Stimulated activated naive CD8-positive, alpha-beta T cell treated with anti-CD3 and anti-CD28 coated beads, Interleukin-15, Interleukin-2, amounts not matched to agents 100 ng/mL and 50 ng/mL, for 24 hours (primary cell): Measurements from ENCODE around the gene XRCC1.

Source experiments
- H3K27ac Mint-ChIP-seq: one replicate; pipeline ENCODE4 v1.8.0; 2021; ENCODE audit warnings: mild to moderate bottlenecking, mixed read lengths
- H3K27me3 Mint-ChIP-seq: one replicate; pipeline ENCODE4 v1.8.0; 2021; ENCODE audit warnings: mixed read lengths
- H3K36me3 Mint-ChIP-seq: one replicate; pipeline ENCODE4 v1.8.0; 2021; ENCODE audit warnings: low read depth, mixed read lengths
- H3K4me1 Mint-ChIP-seq: one replicate; pipeline ENCODE4 v1.8.0; 2021; ENCODE audit warnings: low read depth, mixed read lengths
- H3K4me3 Mint-ChIP-seq: one replicate; pipeline ENCODE4 v1.8.0; 2021; ENCODE audit warnings: mild to moderate bottlenecking, mixed read lengths
- H3K9me3 Mint-ChIP-seq: one replicate; pipeline ENCODE4 v1.8.0; 2021; ENCODE audit warnings: mixed read lengths

XRCC1 gene

DNA sequence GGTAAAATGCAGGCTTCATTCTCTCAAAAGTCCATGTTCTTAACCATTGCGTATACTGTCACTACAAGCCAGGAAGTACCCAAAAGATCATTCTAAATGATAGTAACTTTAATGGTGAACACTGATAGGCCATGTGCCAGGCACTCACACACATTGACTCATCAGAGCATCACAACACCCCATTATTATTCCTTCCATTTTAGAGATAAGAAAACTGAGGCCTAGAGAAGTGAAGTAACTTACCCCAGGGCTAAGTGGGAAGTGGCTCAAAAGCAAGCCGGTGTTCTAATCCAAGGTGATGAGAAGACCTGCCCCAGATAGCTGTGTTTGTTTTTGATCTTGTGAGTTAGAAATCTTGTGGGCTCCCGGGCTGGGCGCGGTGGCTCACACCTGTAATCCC lies 69.4 kb downstream of the XRCC1 start:
- no peak overlapping the region for H3K27ac Mint-ChIP-seq
- H3K4me3 Mint-ChIP-seq: no peak overlapping the region
- no peaks in the 10 kb centered on the region for H3K9me3 Mint-ChIP-seq
- H3K4me1 Mint-ChIP-seq: peaks cover 30% of the 10 kb centered on the region
- peaks cover 12% of the 10 kb centered on the region for H3K36me3 Mint-ChIP-seq
- H3K27me3 Mint-ChIP-seq: no peaks in the 10 kb centered on the region

GRCh38 chr19:43505186-43505456 lies 70.2 kb downstream of the XRCC1 start:
- peak overlapping the region; percentile 20 for H3K4me3 Mint-ChIP-seq
- H3K27me3 Mint-ChIP-seq: no peaks in the 10 kb centered on the region
- peaks cover 30% of the 10 kb centered on the region for H3K4me1 Mint-ChIP-seq
- H3K9me3 Mint-ChIP-seq: no peaks in the 10 kb centered on the region
- H3K27ac Mint-ChIP-seq: peak overlapping the region; percentile 26
- peaks cover 11% of the 10 kb centered on the region for H3K36me3 Mint-ChIP-seq

- Mint-ChIP-seq H3K4me3 (peak within 1 kb of the TSS; percentile 90), H3K27ac (peak within 1 kb of the TSS; percentile 95), H3K9me3 (no peaks in the 10 kb centered on the region), H3K27me3 (no peaks in the 10 kb centered on the region), H3K4me1 (peaks cover 30% of the 10 kb centered on the region), H3K36me3 (peaks cover 11% of the 10 kb centered on the region)
Measured at GRCh38 chr19:43504426-43505185, 70.7 kb downstream of the XRCC1 start, which contains the start of gene PHLDB3. TSS of gene PHLDB3 (minus strand) at chr19:43504746. CDS start at chr19:43504118, 628 bp downstream.

GRCh38 chr19:43503501-43504425 lies 71.6 kb downstream of the XRCC1 start:
- H3K27me3 Mint-ChIP-seq: no peaks in the 10 kb centered on the region
- no peaks in the 10 kb centered on the region for H3K9me3 Mint-ChIP-seq
- H3K27ac Mint-ChIP-seq: peak overlapping the region; percentile 95
- H3K36me3 Mint-ChIP-seq: peaks cover 7% of the 10 kb centered on the region
- peak overlapping the region; percentile 90 for H3K4me3 Mint-ChIP-seq
- peaks cover 30% of the 10 kb centered on the region for H3K4me1 Mint-ChIP-seq

GRCh38 chr19:43502419-43502976 lies 72.8 kb downstream of the XRCC1 start:
- Mint-ChIP-seq H3K9me3 (no peaks in the 10 kb centered on the region), H3K27me3 (no peaks in the 10 kb centered on the region), H3K4me1 (peaks cover 30% of the 10 kb centered on the region), H3K27ac (no peak overlapping the region), H3K36me3 (peaks cover 4% of the 10 kb centered on the region), H3K4me3 (peak overlapping the region; percentile 90)

DNA sequence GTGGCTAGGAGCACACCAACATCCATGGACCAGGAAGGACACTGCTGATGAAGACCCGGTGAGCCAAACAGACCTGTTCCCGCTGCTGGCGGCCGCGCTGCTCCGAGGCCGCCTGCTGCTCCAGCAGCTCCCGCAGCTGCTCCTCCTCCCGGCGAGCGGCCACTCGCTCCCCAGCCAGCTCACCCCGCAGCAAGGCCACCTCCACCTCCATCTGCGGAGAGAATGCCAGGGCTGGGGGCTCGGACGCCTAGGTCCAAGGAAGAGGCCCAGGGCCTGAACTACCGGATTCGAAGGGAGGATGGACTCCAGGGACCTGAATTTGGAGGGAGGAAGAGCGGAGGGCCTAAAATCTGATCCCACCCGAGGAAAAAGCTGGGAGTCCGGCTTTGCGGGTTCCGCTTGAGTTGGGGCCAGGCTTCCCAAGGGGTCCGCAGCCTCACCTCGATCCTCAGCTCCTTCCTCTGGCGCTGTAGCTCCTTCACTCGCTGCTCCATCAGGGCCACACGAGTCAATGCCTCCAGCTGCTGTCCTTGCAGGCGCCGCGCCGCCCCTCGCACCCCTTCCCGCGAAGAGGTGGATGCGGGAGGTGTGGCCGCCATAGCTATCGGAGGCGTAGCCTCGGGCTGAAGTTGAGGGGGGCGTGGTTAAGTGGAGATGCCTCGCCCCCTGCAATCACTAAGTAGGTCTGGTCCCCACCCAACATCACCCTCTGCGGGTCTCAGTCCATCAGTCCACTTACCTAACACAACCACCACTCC lies 73.5 kb downstream of the XRCC1 start:
- peaks cover 30% of the 10 kb centered on the region for H3K4me1 Mint-ChIP-seq
- no peaks in the 10 kb centered on the region for H3K9me3 Mint-ChIP-seq
- no peaks in the 10 kb centered on the region for H3K27me3 Mint-ChIP-seq
- no peak overlapping the region for H3K27ac Mint-ChIP-seq
- no peak overlapping the region for H3K4me3 Mint-ChIP-seq
- H3K36me3 Mint-ChIP-seq: peaks cover 6% of the 10 kb centered on the region

DNA sequence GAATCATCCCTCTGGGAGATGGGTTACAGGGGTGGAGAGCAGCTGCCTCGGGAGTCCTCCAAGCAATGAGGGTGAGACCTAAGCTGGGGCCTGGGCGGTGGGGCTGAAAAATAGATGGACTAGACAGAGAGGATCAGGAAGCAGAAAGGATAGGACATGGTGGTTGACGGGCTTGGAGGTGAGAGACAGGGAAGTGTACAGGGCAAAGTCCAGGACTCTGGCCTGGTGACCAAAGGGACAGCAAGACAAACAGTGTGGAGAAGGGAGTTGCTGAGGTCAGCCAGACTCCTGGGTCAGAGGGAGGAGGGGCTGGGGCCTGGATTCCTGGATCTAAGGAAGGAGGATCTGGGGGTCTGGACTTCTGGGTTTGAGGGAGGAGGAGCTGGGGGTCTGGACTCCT lies 76.3 kb downstream of the XRCC1 start:
- H3K4me3 Mint-ChIP-seq: no peak overlapping the region
- H3K9me3 Mint-ChIP-seq: no peaks in the 10 kb centered on the region
- H3K36me3 Mint-ChIP-seq: peaks cover 14% of the 10 kb centered on the region

DNA sequence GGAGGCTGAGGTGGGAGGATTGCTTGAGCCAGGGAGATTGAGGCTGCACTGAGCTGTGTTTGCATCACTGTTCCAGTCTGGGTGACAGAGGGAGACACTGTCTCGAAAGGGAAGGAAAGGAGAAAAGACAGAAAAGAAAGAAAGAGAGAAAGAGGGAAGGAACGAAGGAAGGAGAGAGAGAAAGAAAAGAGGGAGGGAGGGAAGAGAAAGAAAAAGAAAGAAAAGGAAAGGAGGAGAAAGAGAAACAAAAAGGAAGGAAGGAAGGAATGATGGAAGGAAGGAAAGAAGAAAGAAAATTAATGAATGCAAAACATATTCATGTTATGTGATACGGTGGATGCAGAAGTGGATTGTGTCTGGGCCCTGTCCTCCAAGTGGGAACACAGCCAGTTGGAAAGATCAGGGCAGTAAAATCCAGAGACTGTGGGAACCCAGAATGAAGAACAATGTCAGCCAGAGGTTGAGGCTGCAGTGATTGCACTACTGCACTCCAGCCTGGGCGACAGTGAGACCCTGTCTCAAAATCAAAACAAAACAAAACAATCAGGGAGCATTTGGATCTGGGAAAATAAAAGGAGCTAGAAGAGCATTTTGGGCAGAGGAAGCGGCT lies 77.0 kb downstream of the XRCC1 start:
- Mint-ChIP-seq H3K27ac (no peak overlapping the region), H3K9me3 (no peaks in the 10 kb centered on the region), H3K27me3 (no peaks in the 10 kb centered on the region), H3K36me3 (peaks cover 14% of the 10 kb centered on the region), H3K4me1 (peaks cover 14% of the 10 kb centered on the region), H3K4me3 (no peak overlapping the region)

More for the DNA sequence above, 76.3 kb downstream of the XRCC1 start:
- Mint-ChIP-seq H3K27me3 (no peaks in the 10 kb centered on the region), H3K4me1 (peaks cover 21% of the 10 kb centered on the region), H3K27ac (peak overlapping the region; percentile 28)

- Mint-ChIP-seq H3K4me3 (no peak overlapping the region), H3K9me3 (no peaks in the 10 kb centered on the region), H3K27ac (no peak overlapping the region), H3K27me3 (no peaks in the 10 kb centered on the region), H3K36me3 (peaks cover 14% of the 10 kb centered on the region), H3K4me1 (no peaks in the 10 kb centered on the region)
Measured at GRCh38 chr19:43496960-43497359, 78.4 kb downstream of the XRCC1 start.

GRCh38 chr19:43495082-43495481 lies 80.2 kb downstream of the XRCC1 start:
- no peak overlapping the region for H3K27ac Mint-ChIP-seq
- H3K27me3 Mint-ChIP-seq: no peaks in the 10 kb centered on the region

More at GRCh38 chr19:43495082-43495481, 80.2 kb downstream of the XRCC1 start:
- Mint-ChIP-seq H3K9me3 (no peaks in the 10 kb centered on the region), H3K4me3 (no peak overlapping the region), H3K4me1 (peaks cover 1% of the 10 kb centered on the region), H3K36me3 (peaks cover 9% of the 10 kb centered on the region)
